HG02970 (cell line): Measurements from ENCODE around the gene AVP.

ENCODE experiments used
- ATAC-seq: cut with Tn5 transposase; IDR thresholded peaks from one replicate; pipeline ENCODE4 v1.9.1; 2021; ENCODE audit warnings: mild to moderate bottlenecking, moderate library complexity, moderate number of reproducible peaks; ENCODE audit not compliant: unreplicated experiment, low FRiP score

The AVP gene

DNA sequence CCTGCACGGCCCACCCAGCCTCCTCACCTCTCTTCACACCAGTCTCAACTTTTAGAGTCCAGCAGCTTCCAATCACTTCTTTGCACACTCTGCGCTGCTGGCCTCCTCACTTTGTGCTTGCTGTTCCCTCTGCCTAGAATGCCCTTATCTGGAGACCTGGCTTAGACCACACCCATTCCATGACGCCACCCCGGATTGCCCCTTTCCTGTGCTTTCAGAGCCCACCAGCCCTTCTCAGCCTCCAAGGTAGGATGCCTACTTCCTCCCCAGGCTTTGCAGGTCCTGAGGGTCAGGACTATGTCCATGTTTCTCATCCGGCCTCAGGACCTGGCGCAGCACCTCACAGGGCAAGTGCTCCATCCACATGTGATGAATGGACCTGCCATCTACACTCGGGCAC, 27.0 kb upstream of the AVP start:
- ATAC-seq = no peak

DNA sequence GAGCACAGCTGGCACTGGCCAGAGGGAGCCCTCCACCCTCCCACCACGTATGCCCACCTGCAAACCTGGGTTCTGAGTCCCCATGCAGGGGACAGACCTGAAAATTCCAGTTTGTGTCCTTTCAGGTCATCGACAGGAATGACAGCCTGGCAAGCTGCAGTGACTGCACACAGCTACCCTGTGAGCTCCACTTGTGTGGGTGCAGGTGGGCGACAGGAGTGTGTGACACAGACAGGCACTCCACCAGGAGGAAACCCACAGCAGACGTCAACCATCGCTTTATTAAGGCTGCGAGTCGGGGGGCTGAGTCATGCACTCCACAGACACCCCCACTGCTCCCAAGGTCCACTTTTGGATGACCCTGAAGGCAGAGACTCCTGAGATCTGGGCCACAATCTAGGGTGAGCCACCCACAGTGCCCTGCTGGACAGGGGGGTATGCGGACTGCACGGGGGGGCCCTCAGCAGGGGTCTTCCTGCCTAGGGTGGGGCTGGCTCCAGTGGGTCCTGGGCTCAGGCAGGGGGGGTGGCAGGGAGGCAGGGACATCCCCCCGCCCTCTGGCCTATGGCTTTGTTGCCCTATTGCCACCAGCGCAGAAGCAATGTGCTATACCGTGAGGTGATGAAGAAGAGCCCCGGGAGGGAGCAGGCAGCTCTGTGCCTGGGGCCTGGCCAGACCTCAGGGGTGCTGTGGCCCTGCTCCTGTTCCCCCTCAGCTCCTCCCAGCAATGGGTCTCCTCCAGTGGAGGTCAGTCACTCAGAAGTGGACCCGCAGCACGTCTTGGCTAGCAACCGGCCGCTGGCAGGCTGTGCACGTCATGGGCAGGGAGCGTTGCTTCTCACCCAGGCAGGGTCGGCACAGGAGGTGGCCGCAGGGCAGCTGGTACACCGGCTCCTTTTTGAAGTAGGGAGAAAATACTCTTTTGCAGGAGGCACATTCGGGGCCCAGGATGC, 25.1 kb upstream of the AVP start:
- ATAC-seq = no peak

DNA sequence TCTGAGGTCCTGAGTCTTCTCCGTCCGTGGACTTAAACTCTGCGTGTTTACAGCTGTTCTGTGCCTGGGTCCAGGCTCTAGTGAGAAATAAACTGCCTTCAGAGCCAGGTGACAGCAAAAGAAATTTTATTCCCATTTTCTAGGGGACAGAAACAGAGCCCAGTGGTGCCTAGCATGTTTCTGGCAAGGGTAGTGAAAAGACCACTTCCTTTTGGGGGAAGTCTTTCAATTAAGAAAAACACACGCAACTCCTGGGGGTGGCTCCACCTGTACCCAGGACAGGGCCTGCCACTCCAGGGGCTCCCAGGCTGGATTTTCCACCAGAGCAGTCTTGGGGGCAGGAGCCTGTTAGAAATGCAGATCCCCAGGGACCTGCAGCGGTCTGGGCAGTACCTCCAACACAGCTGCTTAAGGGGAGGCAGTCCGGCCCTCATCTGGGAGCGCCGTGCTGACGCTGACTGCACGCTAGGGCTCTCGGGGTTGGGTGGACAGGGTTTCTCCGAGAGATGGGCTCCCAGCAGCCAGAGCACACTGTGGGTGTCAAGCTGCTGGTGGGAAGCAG, 23.0 kb upstream of the AVP start:
- no peak for ATAC-seq

DNA sequence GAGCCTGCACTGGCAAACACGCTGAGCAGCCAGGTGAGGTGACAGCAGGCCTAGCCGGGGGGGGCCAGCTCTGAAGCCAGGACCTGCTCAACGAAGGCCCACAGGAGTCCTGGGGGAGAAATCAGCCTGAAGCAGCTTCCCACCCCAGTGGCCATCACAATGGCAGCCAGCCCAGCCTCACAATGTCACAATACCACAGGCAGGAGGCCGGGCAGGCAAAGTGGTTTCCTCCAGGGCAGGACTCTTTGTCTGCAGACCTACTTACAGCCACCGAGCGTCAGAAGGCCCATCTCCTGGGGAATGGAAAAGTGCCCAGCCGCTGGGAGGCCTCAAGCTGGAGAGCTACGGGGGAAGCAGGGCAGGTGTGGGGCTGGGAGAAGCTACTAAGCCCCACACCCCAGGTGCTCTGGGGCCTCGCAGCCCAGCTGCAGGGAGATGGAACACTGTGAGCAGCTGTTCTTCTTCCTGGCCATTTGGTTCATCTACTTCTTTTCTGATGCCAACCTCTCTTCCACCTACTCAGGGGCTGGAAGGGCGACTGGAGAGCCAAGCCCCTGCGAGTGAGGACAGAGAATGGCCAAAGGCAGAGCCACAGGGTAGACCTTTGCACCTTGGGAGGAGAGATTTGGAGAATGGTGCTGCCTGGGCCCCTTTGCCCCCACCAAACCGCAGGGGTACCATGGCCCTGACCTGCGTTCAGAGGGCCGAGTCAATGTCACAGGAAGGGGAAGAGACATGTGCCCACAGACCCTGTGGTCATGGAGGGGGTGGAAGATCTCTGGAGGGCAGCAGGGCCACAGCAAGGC, 22.3 kb upstream of the AVP start:
- no peak for ATAC-seq

DNA sequence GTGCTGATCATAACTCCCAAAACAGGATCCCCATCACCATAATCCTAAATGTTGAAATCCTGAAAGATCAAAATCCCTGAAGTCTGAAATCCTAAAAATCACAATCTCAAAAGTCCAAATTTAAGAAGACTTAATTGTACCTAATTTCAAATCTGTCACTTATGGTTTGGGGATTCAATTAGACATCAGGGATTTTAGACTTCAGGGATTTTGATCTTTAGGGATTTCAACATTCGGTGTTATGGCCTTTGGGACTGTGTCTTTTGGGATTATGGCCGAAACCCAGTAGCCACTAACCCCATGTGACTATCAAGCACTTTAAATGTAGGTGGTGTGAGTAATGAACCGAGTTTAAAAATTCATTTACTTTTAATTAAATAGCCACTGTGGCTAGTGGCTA, 21.7 kb upstream of the AVP start:
- ATAC-seq = no peak

DNA sequence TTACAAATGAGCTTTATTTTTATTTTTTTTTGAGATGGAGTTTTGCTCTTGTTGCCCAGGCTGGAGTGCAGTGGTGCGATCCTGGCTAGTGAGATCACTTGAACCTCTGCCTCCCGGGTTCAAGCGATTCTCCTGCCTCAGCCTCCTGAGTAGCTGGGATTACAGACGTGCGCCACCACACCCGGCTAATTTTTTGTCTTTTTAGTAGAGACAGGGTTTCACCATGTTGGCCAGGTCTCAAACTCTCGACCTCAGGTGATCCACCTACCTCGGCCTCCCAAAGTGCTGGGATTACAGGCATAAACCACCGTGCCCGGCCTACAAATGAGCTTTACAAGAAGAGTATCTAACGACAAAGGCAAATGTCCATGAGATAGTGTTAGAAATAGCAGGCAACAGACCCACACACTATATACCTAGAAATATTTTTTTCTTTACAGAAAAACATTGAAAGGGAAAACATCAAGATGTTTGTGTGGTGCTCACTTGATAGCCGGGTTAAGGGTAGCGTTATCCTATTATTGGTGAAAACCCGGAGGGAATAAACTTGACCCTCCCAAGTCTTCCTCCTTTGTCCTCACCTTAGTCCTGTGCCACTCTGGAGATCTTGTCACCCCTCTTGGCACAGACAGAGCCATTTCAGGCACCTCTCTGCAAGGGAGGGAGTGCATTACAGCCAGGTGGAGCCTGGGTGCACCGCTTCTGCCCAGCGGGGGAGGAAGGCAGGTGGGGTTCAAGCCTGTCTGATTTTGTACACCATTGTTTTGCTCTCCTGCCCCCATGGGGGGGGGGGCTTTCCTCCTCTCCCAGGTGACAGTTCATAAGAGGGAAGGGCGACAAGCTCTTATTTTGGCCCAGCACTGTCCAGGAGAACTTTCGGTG, 21.0 kb upstream of the AVP start:
- no peak for ATAC-seq

DNA sequence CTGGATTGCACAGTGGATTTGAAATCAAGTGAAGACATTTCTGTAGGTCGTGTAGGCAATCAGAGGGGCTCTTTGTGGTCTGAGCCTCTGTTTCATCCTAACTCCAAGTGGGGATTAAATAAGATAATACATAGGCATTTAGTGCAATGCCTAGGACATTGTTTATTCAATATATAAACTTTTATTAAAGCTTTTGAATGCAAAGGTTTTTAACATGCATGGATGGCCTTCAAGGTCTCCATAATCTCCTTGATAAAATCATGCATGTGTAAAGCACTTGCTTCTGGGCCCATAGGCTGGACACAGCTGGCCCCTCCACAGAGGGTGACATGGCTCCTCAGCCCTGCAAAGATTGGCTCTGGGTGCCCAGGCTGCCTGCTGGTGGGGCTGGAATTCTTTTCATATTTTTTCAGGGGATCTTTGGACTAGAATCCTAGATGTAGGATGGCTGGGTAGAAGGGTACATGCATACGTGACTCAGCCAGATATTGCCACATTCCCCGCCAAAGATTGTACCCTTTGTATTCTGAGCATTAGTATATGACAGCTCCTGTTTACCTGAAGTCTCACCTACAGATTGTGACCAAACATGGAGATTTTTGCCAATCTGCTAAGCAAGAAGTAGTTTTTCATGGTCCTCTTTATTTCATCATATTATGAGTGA, 19.0 kb upstream of the AVP start:
- no peak for ATAC-seq

DNA sequence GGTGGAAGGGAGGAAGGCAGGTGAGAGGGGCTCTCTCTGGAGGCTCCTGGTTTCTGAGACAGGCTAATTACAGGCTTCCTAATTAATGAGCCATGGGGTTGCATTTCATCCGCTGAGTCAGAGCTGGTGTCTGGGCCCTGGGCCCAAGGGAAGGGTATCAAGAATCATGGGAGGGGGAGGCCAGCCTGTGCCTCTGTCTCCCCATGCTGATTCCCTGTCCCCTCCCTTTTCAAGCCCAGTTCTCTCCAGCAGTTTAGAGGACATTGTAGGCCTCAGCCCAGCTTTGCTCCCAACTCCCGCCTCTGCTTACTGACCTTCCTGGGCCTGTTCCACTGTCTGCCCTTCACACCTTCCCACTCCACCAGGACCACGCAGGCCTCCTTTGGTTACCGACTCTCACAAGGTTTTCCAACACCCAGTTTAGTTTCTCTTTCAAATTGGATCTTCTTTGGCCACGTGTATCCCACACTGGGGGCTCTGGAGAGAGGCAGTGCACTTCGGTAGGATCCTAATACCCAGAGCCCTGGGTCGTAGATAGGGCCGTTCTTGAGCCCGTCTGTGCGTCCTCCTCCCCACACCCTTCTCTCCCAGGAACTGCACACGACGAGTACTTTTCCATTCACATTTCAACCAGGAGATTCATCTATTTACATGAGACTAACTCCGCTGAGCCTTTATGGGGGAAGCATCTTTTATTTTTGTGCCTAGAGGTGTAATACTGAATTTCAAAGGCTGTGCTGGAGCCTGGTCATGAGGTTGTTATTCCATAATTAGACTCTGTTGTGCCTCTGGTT, 18.2 kb upstream of the AVP start:
- ATAC-seq = no peak

DNA sequence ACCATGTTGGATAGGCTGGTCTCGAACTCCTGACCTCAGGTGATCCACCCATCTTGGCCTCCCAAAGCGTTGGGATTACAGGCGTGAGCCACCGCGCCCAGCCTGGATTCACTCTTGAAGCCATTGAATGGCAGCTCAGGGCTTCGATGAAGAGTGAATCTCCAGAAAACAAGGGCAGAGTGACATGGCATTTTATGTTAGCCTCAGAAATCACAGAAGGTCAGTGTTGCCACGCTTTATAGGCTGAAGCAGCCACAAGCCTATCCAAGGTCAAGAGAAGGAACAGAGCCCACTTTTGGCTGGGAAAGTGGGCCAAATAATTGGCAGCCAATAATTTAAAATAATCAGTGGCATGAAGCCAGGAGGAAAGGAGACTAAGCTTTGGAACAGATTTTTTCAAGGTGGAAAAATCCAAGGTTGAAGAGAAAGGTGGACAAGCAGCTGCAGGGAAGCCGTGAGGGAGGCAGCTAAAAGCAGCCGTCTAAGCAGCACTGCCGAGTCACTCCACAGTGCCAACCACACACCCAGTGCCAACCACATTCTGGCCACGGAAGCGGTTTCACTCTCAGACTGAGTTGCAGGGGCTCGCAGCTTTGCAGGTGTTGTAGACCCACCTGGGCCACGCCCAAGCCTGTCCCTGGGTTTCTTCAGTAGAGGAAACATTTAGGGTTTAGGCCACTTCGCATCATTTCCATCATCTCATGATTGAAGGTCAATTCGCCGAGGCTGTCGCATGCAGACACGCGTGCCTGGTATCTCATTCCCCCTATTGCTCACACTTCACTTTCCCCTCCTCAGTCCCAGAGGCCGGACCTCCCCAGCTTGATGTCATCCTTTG, 17.4 kb upstream of the AVP start:
- ATAC-seq = no peak

DNA sequence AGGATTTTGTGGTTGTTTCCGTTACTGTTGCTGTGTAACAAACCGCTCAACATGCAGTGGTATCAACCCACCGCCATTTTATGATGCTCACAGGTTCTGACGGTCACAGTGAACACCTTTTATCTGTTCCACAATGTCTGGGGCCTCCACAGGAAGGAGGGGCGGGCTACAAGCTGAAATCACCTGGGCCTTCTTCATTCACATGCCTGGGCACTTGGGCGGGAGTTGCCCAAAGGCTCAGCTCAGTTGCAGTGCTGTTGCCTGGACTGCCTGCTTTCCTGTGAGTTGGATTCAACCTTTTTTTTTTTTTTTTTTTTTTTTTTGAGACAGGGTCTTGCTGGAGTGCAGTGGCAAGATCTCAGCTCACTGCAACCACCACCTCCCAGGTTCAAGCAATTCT, 16.7 kb upstream of the AVP start:
- no peak for ATAC-seq

DNA sequence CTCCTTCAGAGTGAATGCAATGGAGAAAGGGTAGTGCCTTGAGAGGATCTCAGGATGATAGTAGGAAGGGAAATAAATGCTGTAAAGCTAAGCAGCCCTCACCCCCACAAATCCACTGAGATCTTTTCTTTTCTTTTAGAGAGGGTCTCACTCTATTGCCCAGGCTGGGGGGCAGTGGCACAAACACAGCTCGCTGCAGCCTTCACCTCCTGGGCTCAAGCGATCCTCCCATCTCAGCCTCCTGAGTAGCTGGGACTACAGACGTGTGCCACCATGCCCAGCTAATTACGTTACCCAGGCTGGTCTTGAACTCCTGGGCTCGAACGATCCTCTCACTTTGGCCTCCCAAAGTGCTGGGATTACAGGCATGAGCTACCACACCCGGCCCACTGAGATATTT, 16.0 kb upstream of the AVP start:
- no peak for ATAC-seq

DNA sequence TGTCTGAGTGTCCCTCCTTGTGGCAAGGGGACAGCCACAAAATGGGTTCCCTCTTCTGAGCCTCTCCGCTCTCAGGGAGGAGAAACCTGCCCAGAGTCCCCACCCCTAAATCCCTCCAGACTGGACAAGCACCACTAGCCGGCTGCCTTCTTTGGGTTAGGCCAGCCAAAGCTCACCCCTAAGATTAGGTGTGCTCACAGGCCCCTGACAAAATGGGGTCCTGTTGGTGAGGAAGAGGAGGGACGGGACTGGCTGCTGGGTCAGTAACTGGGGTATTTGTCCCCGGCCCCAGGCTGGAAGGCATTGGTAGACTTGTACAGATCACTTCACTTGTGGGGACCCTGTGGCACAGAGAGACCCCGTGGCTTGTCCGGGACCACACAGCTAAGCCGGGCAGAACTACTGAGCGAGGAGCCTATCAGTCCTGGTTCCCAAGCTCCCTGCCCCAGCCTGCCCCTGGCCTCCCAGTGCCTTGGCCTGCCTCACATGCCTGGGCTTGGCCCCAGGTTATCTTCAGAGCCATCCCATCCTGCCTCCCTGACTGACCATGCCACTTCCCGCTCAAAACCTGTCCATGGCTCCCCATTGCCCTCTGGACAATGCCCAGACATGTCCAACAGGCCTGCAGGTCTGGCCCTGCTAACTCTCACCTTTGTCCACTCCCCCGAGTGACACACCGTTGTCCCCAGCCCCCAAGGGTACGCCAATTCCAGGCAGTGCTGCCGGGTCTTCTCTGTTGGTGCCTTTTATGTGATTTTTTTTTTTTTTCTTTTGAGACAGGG, 10.5 kb upstream of the AVP start:
- no peak for ATAC-seq

DNA sequence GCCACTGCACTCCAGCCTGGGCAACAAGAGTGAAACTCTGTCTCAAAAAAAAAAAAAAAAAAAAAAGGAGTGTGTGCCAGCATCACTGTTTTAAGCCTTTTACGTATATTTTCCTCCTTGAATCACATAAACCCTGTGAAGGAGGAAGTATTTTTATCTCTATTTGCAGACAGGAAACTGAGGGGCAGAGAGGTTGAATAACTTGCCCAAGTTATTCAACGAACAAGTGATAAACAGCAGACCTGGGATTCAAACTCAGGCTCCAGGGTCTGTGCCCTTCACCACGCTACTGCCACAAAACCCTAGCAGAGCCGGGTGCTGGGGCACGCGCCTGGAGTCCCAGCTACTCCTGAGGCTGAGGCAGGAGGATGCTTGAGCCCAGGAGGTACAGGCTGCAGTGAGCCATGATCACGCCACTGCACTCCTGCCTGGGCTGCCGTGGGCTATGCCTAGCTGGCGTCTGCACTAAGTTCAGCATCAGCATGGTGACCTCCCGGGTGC, 9.4 kb upstream of the AVP start:
- ATAC-seq = no peak

DNA sequence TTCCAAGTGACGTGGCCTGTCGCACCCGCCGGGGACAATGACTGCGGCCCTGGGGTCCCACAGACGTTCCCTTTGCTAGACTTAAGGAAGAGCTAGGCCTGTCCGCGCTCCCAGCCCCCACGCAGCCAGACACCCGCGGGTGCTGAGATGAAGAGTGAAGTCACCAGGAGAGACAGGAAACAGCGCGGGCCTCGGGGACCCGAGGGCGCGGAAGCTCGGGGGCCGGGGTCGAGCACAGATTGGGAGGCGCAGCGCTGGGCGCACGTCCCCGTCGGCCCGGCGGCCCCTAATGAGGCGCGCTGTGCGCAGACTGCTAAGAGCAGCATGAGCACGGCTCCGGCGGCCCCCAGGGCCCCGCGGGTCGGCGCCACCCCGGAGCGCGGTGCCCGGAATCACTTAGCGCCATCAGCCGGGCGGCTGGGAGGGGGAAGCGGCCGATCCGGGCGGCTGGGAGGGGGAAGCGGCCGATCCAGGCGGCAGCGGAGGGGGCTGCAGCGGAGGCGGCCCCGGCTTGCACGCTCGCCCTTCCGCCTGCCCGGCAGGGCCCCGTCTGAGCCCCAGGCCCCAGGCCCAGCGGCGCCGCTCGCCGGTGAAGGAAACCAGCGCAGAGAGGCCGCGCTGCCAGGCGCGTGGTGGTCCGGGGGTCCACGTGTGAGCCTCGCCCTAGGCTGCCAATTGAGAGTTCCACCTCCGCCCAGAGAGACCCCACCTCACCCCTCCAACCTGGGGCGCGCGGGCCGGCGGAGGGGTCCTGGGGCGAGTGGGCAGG, 8.3 kb upstream of the AVP start:
- ATAC-seq = no peak

DNA sequence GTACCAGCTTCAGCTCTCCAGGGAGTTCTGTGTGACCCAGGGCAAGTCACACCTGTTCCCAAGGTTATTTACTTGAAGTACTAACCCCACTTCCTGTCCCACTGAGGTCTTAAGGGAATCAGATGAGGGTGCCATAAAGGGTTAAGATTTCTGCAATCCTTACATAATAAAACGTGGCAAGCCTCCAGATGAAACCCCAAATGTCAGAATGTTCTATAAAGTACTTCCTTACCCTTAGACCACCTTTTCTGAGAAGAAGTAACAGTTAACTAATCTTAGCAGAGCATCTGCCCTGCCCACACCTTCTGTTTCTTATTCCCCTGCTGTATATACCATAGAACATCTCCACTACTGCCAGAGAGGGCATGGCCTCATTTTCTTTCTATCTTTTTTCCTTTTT, 6.0 kb upstream of the AVP start:
- ATAC-seq = no peak

DNA sequence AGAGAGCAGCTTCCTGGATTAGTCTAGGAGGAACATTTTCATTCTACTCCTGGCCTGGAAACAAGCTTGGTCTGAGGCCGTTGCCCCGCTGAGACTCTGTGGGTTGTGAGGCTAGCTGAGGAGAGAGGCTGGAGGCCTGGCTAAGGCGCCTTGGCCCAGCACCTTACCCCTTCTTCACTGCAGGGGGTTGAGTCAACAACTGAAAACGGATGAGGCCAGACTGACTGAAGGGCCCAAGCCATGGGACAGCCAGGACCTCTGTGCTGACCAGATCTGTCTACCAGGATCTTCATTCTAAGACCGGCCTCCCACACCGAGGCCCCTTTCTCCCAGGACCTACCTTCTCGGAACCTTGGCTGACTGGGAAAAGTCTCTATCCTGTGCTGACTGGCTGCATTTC, 3.5 kb upstream of the AVP start:
- no peak for ATAC-seq
